NCI-H524 treated with DMSO at 0.1 percent for 48 hours (cell line): ENCODE results near the gene TOP2A.
"Not testable (repeated sequence)": the region's sequence is repeated elsewhere in the genome, so short reads cannot be mapped to it uniquely, and the experiment has no call there.

Experiments used
- DNase-seq: peaks from one replicate; lab custom pipeline; 2025; lab: John Stamatoyannopoulos, UW

Gene TOP2A

GRCh38 chr17:40430272-40431230 lies 12.9 kb upstream of the TOP2A start:
- no peak for DNase-seq

- DNase-seq, result no peak
These were observed 9.4 kb upstream of the TOP2A start for GRCh38 chr17:40427002-40427491.

GRCh38 chr17:40425741-40426140 lies 8.0 kb upstream of the TOP2A start:
- DNase-seq, result no peak

- no peak for DNase-seq
These were observed 5.4 kb upstream of the TOP2A start for GRCh38 chr17:40422990-40423633.

GRCh38 chr17:40419559-40420331 lies 2.0 kb upstream of the TOP2A start:
- no peak for DNase-seq

- no peak for DNase-seq
These were observed 671 bp upstream of the TOP2A start for GRCh38 chr17:40418428-40418706.

- peak; percentile 48 for DNase-seq
These were observed 463 bp downstream of the TOP2A start for GRCh38 chr17:40417258-40417608.

GRCh38 chr17:40416671-40417070 lies 1.0 kb downstream of the TOP2A start:
- DNase-seq, result no peak

GRCh38 chr17:40415390-40415789 lies 2.3 kb downstream of the TOP2A start:
- DNase-seq, result peak; percentile 64

- not testable (repeated sequence) for DNase-seq
These were observed 3.4 kb downstream of the TOP2A start for GRCh38 chr17:40414312-40414711.

- no peak for DNase-seq
These were observed 4.8 kb downstream of the TOP2A start for GRCh38 chr17:40412880-40413279.

GRCh38 chr17:40411821-40412220 lies 5.9 kb downstream of the TOP2A start:
- no peak for DNase-seq

- no peak for DNase-seq
These were observed 7.6 kb downstream of the TOP2A start for GRCh38 chr17:40410082-40410481.

- not testable (repeated sequence) for DNase-seq
These were observed 8.2 kb downstream of the TOP2A start for GRCh38 chr17:40409540-40409939.

GRCh38 chr17:40407460-40407859 lies 10.2 kb downstream of the TOP2A start:
- DNase-seq, result no peak

GRCh38 chr17:40404003-40404402 lies 13.7 kb downstream of the TOP2A start:
- DNase-seq, result no peak

- DNase-seq, result no peak
These were observed 15.0 kb downstream of the TOP2A start for GRCh38 chr17:40402668-40403067.

- no peak for DNase-seq
These were observed 18.5 kb downstream of the TOP2A start for GRCh38 chr17:40399185-40399584.

- not testable (repeated sequence) for DNase-seq
These were observed 31.1 kb downstream of the TOP2A start for GRCh38 chr17:40386555-40386954.

GRCh38 chr17:40382251-40382650 lies 35.4 kb downstream of the TOP2A start:
- DNase-seq, result no peak

GRCh38 chr17:40378966-40379365 lies 38.7 kb downstream of the TOP2A start:
- DNase-seq, result no peak

GRCh38 chr17:40377832-40378231 lies 39.9 kb downstream of the TOP2A start:
- no peak for DNase-seq

- not testable (repeated sequence) for DNase-seq
These were observed 41.2 kb downstream of the TOP2A start for GRCh38 chr17:40376541-40376940.
